Trophoblast cell (in vitro differentiated cells and primary cell): ENCODE data around the gene ARV1.
"Not testable (repeated sequence)": the region's sequence is repeated elsewhere in the genome, so short reads cannot be mapped to it uniquely, and the experiment has no call there.

ENCODE experiments used
- DNase-seq, 2 donors: peaks; one replicate each; pipeline ENCODE4 v3.0.0-alpha.2; 2016
- H2AFZ ChIP-seq: 2 replicates; pipeline ENCODE4 v1.6.1; 2013; ENCODE audit warnings: low read length, moderate library complexity, mild to moderate bottlenecking; ENCODE audit not compliant: insufficient read depth, poor library complexity
- H2AK5ac ChIP-seq: 2 replicates; pipeline ENCODE4 v1.6.1; 2013; ENCODE audit warnings: mild to moderate bottlenecking, low read length
- H2BK120ac ChIP-seq: 2 replicates; pipeline ENCODE4 v1.6.1; 2013; ENCODE audit warnings: low read length, mild to moderate bottlenecking, moderate library complexity; ENCODE audit not compliant: insufficient read depth, poor library complexity
- H2BK12ac ChIP-seq: 2 replicates; pipeline ENCODE4 v1.6.1; 2013; ENCODE audit warnings: mild to moderate bottlenecking, low read length, moderate library complexity
- H2BK5ac ChIP-seq: 2 replicates; pipeline ENCODE4 v1.6.1; 2013; ENCODE audit warnings: low read length, low read depth, moderate library complexity, mild to moderate bottlenecking; ENCODE audit not compliant: poor library complexity
- H3K14ac ChIP-seq: 2 replicates; pipeline ENCODE4 v1.6.1; 2013; ENCODE audit warnings: mild to moderate bottlenecking, low read length
- H3K18ac ChIP-seq: 2 replicates; pipeline ENCODE4 v1.6.1; 2013; ENCODE audit warnings: mild to moderate bottlenecking, low read length
- H3K23ac ChIP-seq: 2 replicates; pipeline ENCODE4 v1.6.1; 2013; ENCODE audit warnings: low read length
- H3K27ac ChIP-seq: 2 replicates; pipeline ENCODE4 v1.5.1; 2013; ENCODE audit warnings: low read depth, mild to moderate bottlenecking, inconsistent platforms, low read length, moderate library complexity
- H3K27me3 ChIP-seq: 2 replicates; pipeline ENCODE4 v1.6.1; 2013; ENCODE audit warnings: inconsistent platforms, mild to moderate bottlenecking, low read length, moderate library complexity; ENCODE audit not compliant: insufficient read depth
- H3K36me3 ChIP-seq, 2 experiments: 1 replicate in 1 of 2; 2 replicates in 1 of 2; pipeline ENCODE4 v1.6.1; 2013; ENCODE audit warnings: low read length in 2 of 2, mild to moderate bottlenecking in 2 of 2, moderate library complexity in 1 of 2; ENCODE audit not compliant: insufficient read depth in 2 of 2, control insufficient read depth in 1 of 2
- H3K4ac ChIP-seq: 2 replicates; pipeline ENCODE4 v1.6.1; 2013; ENCODE audit warnings: low read depth, mild to moderate bottlenecking, low read length, moderate library complexity
- H3K4me1 ChIP-seq, 2 experiments: 1 replicate in 1 of 2; 2 replicates in 1 of 2; pipeline ENCODE4 v1.6.1; 2013; ENCODE audit warnings: low read length in 2 of 2, mild to moderate bottlenecking in 2 of 2, moderate library complexity in 1 of 2; ENCODE audit not compliant: insufficient read depth in 2 of 2, control insufficient read depth in 1 of 2
- H3K4me2 ChIP-seq: 2 replicates; pipeline ENCODE4 v1.6.1; 2013; ENCODE audit warnings: inconsistent platforms, mild to moderate bottlenecking, low read length, moderate library complexity
- H3K4me3 ChIP-seq: 2 replicates; pipeline ENCODE4 v1.5.1; 2013; ENCODE audit warnings: mild to moderate bottlenecking, low read depth, low read length, inconsistent platforms
- H3K79me1 ChIP-seq: one replicate; pipeline ENCODE4 v1.6.1; 2013; ENCODE audit warnings: low read length
- H3K79me2 ChIP-seq: 2 replicates; pipeline ENCODE4 v1.6.1; 2013; ENCODE audit warnings: low read length, mild to moderate bottlenecking; ENCODE audit not compliant: control insufficient read depth, insufficient read depth, poor library complexity
- H3K9ac ChIP-seq: 2 replicates; pipeline ENCODE4 v1.6.1; 2013; ENCODE audit warnings: mild to moderate bottlenecking, low read length
- H3K9me3 ChIP-seq: 2 replicates; pipeline ENCODE4 v1.6.1; 2013; ENCODE audit warnings: low read depth, mild to moderate bottlenecking, control low read depth, inconsistent platforms, low read length; ENCODE audit not compliant: insufficient read depth
- H4K12ac ChIP-seq: 2 replicates; pipeline ENCODE4 v1.6.1; 2013; ENCODE audit warnings: low read depth, mild to moderate bottlenecking, low read length, moderate library complexity
- H4K8ac ChIP-seq: 2 replicates; pipeline ENCODE4 v1.6.1; 2013; ENCODE audit warnings: low read depth, mild to moderate bottlenecking, low read length, moderate library complexity
- H4K91ac ChIP-seq: one replicate; pipeline ENCODE4 v1.6.1; 2013; ENCODE audit warnings: low read depth, mild to moderate bottlenecking, low read length, moderate library complexity
- WGBS: extraction: QIAGEN DNeasy Blood & Tissue Kit; methylation state at CpG from one replicate; pipeline ENCODE4 v1.1.7; 2013; ENCODE audit warnings: missing lambda C conversion rate; ENCODE audit not compliant: insufficient read length, insufficient coverage; ENCODE audit errors: extremely low coverage; 5-methylcytosine and 5-hydroxymethylcytosine counted together

The ARV1 gene

DNA sequence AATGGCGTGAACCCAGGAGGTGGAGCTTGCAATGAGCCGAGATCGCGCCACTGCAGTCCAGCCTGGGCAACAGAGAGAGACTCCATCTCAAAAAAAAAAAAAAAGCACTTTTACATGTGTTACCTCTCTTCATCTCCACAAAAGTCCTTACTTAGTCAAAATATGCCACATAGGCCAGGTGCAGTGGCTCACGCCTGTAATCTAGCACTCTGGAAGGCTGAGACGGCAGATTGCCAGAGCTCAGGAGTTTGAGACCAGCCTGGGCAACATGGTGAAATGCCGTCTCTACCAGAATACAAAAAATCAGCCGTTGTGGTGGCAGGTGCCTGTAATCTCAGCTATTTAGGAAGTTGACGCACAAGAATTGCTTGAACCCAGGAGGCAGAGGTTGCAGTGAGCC, 69.5 kb downstream of the ARV1 start:
- H4K91ac ChIP-seq, H3K4me1 ChIP-seq, H3K23ac ChIP-seq, H3K14ac ChIP-seq, H3K9ac ChIP-seq, H3K4me3 ChIP-seq, H3K27me3 ChIP-seq, H3K9me3 ChIP-seq, H3K79me2 ChIP-seq, H3K27ac ChIP-seq, H2BK5ac ChIP-seq, H4K12ac ChIP-seq, H3K79me1 ChIP-seq, H4K8ac ChIP-seq, H3K18ac ChIP-seq, H2AK5ac ChIP-seq, H2AFZ ChIP-seq, H2BK120ac ChIP-seq, H3K36me3 ChIP-seq, H3K4ac ChIP-seq, H2BK12ac ChIP-seq, H3K4me2 ChIP-seq: not testable (repeated sequence)
- peak in 1 of 2 donors; percentile 30 for DNase-seq
- WGBS: no CpG with 5 or more reads among the region's 9 CpGs

DNA sequence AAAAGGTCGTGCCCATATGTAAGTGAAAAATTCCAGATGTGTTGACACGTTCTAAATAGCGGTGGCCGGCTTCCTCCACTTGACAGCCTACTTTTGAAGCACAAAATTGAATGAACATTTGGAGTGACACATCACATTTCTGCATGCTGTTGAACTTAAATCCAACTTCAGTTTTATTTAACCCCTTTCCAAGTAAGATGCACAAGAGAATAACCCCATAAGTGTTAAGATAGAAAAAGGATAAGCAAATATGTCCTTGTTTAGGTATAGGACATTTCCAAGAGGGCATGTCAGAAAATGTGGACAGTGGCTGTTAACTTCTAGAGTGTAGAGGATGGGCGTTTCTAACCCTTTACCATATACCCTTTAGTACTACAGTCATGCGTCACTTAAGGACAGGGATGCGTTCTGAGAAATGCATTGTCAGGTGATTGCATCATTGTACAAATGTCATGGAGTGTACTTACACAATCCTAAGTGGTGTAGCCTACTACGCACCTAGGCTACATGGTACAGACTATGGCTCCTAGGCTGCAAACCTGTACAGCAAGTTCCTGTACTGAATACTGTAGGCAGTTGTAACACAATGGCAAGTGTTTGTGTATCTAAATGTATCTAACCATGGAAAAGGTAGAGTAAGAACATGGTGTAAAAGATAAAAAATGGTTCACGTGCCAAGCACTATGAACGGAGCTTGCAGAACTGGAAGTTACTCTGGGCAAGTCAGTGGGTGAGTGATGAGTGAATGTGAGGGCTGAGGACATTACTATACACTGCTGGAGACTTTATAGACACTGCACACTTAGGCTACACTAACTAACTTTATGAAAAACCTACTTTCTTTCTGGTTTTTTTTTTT, 70.5 kb downstream of the ARV1 start:
- H3K4me2 ChIP-seq: no peak overlapping the region
- no CpG with 5 or more reads among the region's 10 CpGs for WGBS
- peak; percentile 89 to 98 for DNase-seq

More for the DNA sequence above, 70.5 kb downstream of the ARV1 start:
- Histone ChIP-seq H3K36me3 (no peaks in the 10 kb centered on the region), H4K12ac (no peak overlapping the region), H3K4ac (no peak overlapping the region), H3K79me2 (no peaks in the 10 kb centered on the region), H2BK5ac (no peak overlapping the region), H3K27me3 (no peaks in the 10 kb centered on the region), H4K91ac (no peak overlapping the region), H2BK120ac (no peak overlapping the region), H2BK12ac (no peak overlapping the region), H3K9ac (no peak overlapping the region), H3K23ac (no peak overlapping the region), H3K4me1 (peaks cover 0 to 2% of the 10 kb centered on the region in 2 experiments), H2AK5ac (no peak overlapping the region), H3K18ac (no peak overlapping the region), H3K4me3 (no peak overlapping the region), H3K14ac (no peak overlapping the region), H4K8ac (no peak overlapping the region), H3K79me1 (no peaks in the 10 kb centered on the region), H2AFZ (no peak overlapping the region), H3K27ac (no peak overlapping the region), H3K9me3 (no peaks in the 10 kb centered on the region)
